ENCODE results near the gene TAF4. TPM values are rescaled to one million over a fixed set of nuclear protein-coding genes. Genes with fewer than 3 reads are reported as not detected.

The TAF4 gene
- total RNA-seq, 1 donor from 2014 or later, result 20.0 TPM

GRCh38 chr20:61969806-61970205 is 95.9 kb downstream of the TAF4 start:
- Mint-ChIP-seq H3K9me3 (ENCODE audit: unreplicated experiment) (peaks cover 2% of the 10 kb centered on the region), H3K4me1 (ENCODE audit: low read depth, unreplicated experiment) (no peaks in the 10 kb centered on the region), H3K27ac (ENCODE audit: unreplicated experiment) (no peak overlapping the region), H3K4me3 (ENCODE audit: unreplicated experiment) (no peak overlapping the region), H3K36me3 (ENCODE audit: unreplicated experiment) (peaks cover 6% of the 10 kb centered on the region), H3K27me3 (ENCODE audit: unreplicated experiment) (peaks cover 1% of the 10 kb centered on the region)
- no peak for DNase-seq
- TF ChIP-seq, protein P1, sequence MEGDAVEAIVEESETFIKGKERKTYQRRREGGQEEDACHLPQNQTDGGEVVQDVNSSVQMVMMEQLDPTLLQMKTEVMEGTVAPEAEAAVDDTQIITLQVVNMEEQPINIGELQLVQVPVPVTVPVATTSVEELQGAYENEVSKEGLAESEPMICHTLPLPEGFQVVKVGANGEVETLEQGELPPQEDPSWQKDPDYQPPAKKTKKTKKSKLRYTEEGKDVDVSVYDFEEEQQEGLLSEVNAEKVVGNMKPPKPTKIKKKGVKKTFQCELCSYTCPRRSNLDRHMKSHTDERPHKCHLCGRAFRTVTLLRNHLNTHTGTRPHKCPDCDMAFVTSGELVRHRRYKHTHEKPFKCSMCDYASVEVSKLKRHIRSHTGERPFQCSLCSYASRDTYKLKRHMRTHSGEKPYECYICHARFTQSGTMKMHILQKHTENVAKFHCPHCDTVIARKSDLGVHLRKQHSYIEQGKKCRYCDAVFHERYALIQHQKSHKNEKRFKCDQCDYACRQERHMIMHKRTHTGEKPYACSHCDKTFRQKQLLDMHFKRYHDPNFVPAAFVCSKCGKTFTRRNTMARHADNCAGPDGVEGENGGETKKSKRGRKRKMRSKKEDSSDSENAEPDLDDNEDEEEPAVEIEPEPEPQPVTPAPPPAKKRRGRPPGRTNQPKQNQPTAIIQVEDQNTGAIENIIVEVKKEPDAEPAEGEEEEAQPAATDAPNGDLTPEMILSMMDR (IDR thresholded peaks at IDR 0.05; ENCODE audit: partially characterized antibody, unreplicated experiment), result no peak

- H3K9me3 Mint-ChIP-seq (ENCODE audit: unreplicated experiment), result peaks cover 6% of the 10 kb centered on the region
- H3K36me3 Mint-ChIP-seq (ENCODE audit: unreplicated experiment), result peaks cover 6% of the 10 kb centered on the region
- no peaks in the 10 kb centered on the region for H3K4me1 Mint-ChIP-seq (ENCODE audit: low read depth, unreplicated experiment)
- H3K27me3 Mint-ChIP-seq (ENCODE audit: unreplicated experiment), result peaks cover 1% of the 10 kb centered on the region
- no peak for DNase-seq
- TF ChIP-seq, protein P1 (IDR thresholded peaks at IDR 0.05; ENCODE audit: partially characterized antibody, unreplicated experiment), result no peak
- no peak overlapping the region for H3K27ac Mint-ChIP-seq (ENCODE audit: unreplicated experiment)
- no peak overlapping the region for H3K4me3 Mint-ChIP-seq (ENCODE audit: unreplicated experiment)
Measured at GRCh38 chr20:61968932-61969331, 96.7 kb downstream of the TAF4 start.

- no peak for DNase-seq
- H3K27ac Mint-ChIP-seq (ENCODE audit: unreplicated experiment), result no peak overlapping the region
- H3K4me1 Mint-ChIP-seq (ENCODE audit: low read depth, unreplicated experiment), result no peaks in the 10 kb centered on the region
- peaks cover 1% of the 10 kb centered on the region for H3K27me3 Mint-ChIP-seq (ENCODE audit: unreplicated experiment)
- no peak overlapping the region for H3K4me3 Mint-ChIP-seq (ENCODE audit: unreplicated experiment)
- peaks cover 10% of the 10 kb centered on the region for H3K9me3 Mint-ChIP-seq (ENCODE audit: unreplicated experiment)
- TF ChIP-seq, protein P1 (IDR thresholded peaks at IDR 0.05; ENCODE audit: partially characterized antibody, unreplicated experiment), result no peak
- H3K36me3 Mint-ChIP-seq (ENCODE audit: unreplicated experiment), result peaks cover 6% of the 10 kb centered on the region
Measured at GRCh38 chr20:61968036-61968810, 97.5 kb downstream of the TAF4 start.

DNA sequence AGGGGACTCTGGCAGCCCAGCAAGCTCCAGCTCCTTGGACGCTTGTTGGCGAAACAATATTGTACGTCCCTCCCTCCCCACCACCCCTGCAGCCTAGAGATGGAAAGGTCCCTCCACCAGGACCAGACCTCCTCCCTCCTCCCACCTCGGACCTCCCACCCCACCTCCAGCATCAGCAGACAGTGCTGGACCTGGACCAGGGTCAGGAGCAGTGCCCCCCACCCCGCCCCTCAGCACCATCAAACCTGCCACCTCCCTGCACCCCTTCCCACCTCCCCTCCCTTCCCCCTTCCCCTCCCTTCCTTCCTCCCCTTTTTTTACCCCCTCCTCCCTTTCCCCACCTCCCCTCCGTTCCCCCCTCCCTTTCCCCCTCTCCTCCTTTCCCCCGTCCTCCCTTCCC is 98.4 kb downstream of the TAF4 start:
- H3K4me1 Mint-ChIP-seq (ENCODE audit: low read depth, unreplicated experiment), result no peaks in the 10 kb centered on the region
- H3K4me3 Mint-ChIP-seq (ENCODE audit: unreplicated experiment), result no peak overlapping the region
- H3K36me3 Mint-ChIP-seq (ENCODE audit: unreplicated experiment), result peaks cover 3% of the 10 kb centered on the region
- TF ChIP-seq, protein P1 (IDR thresholded peaks at IDR 0.05; ENCODE audit: partially characterized antibody, unreplicated experiment), result no peak
- peaks cover 1% of the 10 kb centered on the region for H3K27me3 Mint-ChIP-seq (ENCODE audit: unreplicated experiment)
- H3K9me3 Mint-ChIP-seq (ENCODE audit: unreplicated experiment), result peaks cover 10% of the 10 kb centered on the region
- DNase-seq, result no peak
- no peak overlapping the region for H3K27ac Mint-ChIP-seq (ENCODE audit: unreplicated experiment)

DNA sequence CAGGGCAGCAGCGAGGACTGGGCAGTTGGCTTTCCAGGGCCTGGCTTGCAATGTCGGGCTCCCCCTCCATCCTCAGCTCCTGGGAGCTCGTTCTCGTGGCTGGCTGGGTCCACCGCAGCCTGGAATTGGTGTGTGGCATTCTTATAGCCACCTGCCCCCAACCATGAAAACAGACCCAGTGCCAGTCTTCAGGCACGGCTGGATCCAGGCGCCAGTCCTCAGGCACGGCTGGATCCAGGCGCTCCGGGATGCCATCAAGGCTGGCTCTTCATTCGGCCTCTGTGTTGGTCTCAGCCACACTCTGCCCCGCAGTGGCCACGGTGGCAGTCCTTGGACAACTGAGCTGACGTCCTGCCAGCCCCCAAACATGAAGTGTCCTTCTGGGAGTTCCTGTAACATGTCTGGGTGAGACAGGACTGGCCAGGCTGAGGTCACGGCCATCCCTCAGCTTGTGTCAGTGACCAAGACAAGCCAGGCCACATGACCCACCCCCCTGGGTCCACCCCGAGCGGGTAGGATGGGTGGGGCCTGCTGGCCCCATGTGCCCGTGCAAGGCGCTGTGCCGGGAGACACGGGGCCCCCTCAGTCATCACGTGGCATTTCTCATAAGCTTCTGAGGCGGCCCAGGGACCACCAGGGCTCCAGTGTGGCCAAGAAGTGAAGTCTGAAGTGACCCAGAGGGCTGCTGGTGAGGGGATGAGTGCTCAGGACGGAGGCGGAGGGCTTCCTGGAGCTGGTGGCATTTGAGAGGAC is 99.0 kb downstream of the TAF4 start:
- Mint-ChIP-seq H3K36me3 (ENCODE audit: unreplicated experiment) (no peaks in the 10 kb centered on the region), H3K27me3 (ENCODE audit: unreplicated experiment) (peaks cover 1% of the 10 kb centered on the region), H3K4me3 (ENCODE audit: unreplicated experiment) (no peak overlapping the region), H3K9me3 (ENCODE audit: unreplicated experiment) (peaks cover 10% of the 10 kb centered on the region), H3K27ac (ENCODE audit: unreplicated experiment) (no peak overlapping the region), H3K4me1 (ENCODE audit: low read depth, unreplicated experiment) (no peaks in the 10 kb centered on the region)
- no peak for DNase-seq
- TF ChIP-seq, protein P1 (IDR thresholded peaks at IDR 0.05; ENCODE audit: partially characterized antibody, unreplicated experiment), result no peak
